IMR-90 (cell line): ENCODE measurements around the gene CDHR3. TPM values are rescaled to one million over a fixed set of nuclear protein-coding genes. Genes with fewer than 3 reads are reported as not detected.

Experiments
- ATAC-seq: fragments of 200-7000 bp; cut with Tn5 transposase; 2 replicates; pipeline ENCODE4 v1.9.1; 2020; ENCODE audit warnings: low read depth, mild to moderate bottlenecking, moderate library complexity
- BruUV-seq: library from RNA; stranded (reverse); fragments of 400-500 nt; replicated peaks from 2 replicates; lab custom pipeline; 2021; lab: Mats Ljungman, UMichigan
- CTCF ChIA-PET: fragments of 300-600 bp; formaldehyde crosslinking; extraction: SDS; loops from one replicate; lab custom pipeline; 2021; ENCODE audit warnings: antibody characterized with exemption; lab: Yijun Ruan, JAX
- POLR2A ChIA-PET: fragments of 300-600 bp; sonication (Branson Sonifier 250); formaldehyde crosslinking; loops from one replicate; lab custom pipeline; 2022; ENCODE audit warnings: antibody characterized with exemption; ENCODE audit not compliant: unreplicated experiment; lab: Charles Lee
- DNase-seq: peaks from one replicate; pipeline ENCODE4 v3.0.0; 2013
- H2AFZ ChIP-seq: replicated peaks from 2 replicates; pipeline ENCODE3; 2013; ENCODE audit warnings: low read length, mild to moderate bottlenecking; ENCODE audit not compliant: poor library complexity
- H2AK5ac ChIP-seq: 2 replicates; pipeline ENCODE4 v1.6.1; 2013; ENCODE audit warnings: low read depth, low read length, inconsistent platforms
- H2AK9ac ChIP-seq: replicated peaks from 2 replicates; pipeline ENCODE3; 2013; ENCODE audit warnings: mild to moderate bottlenecking, low read depth, low read length, moderate library complexity; ENCODE audit not compliant: poor library complexity
- H2BK120ac ChIP-seq: 2 replicates; pipeline ENCODE4 v1.6.1; 2013; ENCODE audit warnings: low read depth, low read length, inconsistent platforms
- H2BK15ac ChIP-seq: 3 replicates; pipeline ENCODE4 v1.6.1; 2013; ENCODE audit warnings: low read depth, low read length, inconsistent platforms
- H2BK20ac ChIP-seq: 2 replicates; pipeline ENCODE4 v1.6.1; 2013; ENCODE audit warnings: low read depth, mild to moderate bottlenecking, inconsistent platforms, low read length, moderate library complexity
- H2BK5ac ChIP-seq: 2 replicates; pipeline ENCODE4 v1.6.1; 2013; ENCODE audit warnings: mild to moderate bottlenecking, low read depth, low read length, inconsistent platforms; ENCODE audit not compliant: poor library complexity, severe bottlenecking
- H3K14ac ChIP-seq: replicated peaks from 2 replicates; pipeline ENCODE4 v1.6.1; 2013; ENCODE audit warnings: low read depth, low read length, inconsistent platforms
- H3K18ac ChIP-seq: 2 replicates; pipeline ENCODE4 v1.6.1; 2013; ENCODE audit warnings: low read depth, low read length, control low read depth
- H3K23ac ChIP-seq: 2 replicates; pipeline ENCODE4 v1.6.1; 2013; ENCODE audit warnings: low read depth, low read length, inconsistent platforms
- H3K27ac ChIP-seq: 2 replicates; pipeline ENCODE4 v1.5.1; 2013; ENCODE audit warnings: mild to moderate bottlenecking, control low read depth, low read length; ENCODE audit not compliant: insufficient read depth
- H3K27me3 ChIP-seq: 2 replicates; pipeline ENCODE4 v1.6.1; 2013; ENCODE audit warnings: low read length; ENCODE audit not compliant: control insufficient read depth, insufficient read depth
- H3K36me3 ChIP-seq: 2 replicates; pipeline ENCODE4 v1.6.1; 2013; ENCODE audit warnings: low read length, mixed read lengths; ENCODE audit not compliant: control insufficient read depth, insufficient read depth
- H3K4ac ChIP-seq: 2 replicates; pipeline ENCODE4 v1.6.1; 2013; ENCODE audit warnings: low read depth, low read length, inconsistent platforms
- H3K4me1 ChIP-seq: 2 replicates; pipeline ENCODE4 v1.6.1; 2013; ENCODE audit warnings: low read length, mixed read lengths; ENCODE audit not compliant: control insufficient read depth, insufficient read depth
- H3K4me2 ChIP-seq: 2 replicates; pipeline ENCODE4 v1.6.1; 2013; ENCODE audit warnings: low read depth, mild to moderate bottlenecking, control low read depth, low read length, moderate library complexity
- H3K4me3 ChIP-seq: 2 replicates; pipeline ENCODE4 v1.5.1; 2013; ENCODE audit warnings: low read depth, mild to moderate bottlenecking, control low read depth, low read length, moderate library complexity; ENCODE audit not compliant: insufficient read depth
- H3K56ac ChIP-seq: 2 replicates; pipeline ENCODE4 v1.6.1; 2013; ENCODE audit warnings: low read length, inconsistent platforms; ENCODE audit not compliant: insufficient read depth; ENCODE audit errors: extremely low read depth
- H3K79me1 ChIP-seq, 2 experiments: 2 replicates each; pipeline ENCODE4 v1.6.1; 2013; ENCODE audit warnings: low read length in 2 of 2, inconsistent platforms in 1 of 2, low read depth in 1 of 2
- H3K9ac ChIP-seq: 2 replicates; pipeline ENCODE4 v1.6.1; 2013; ENCODE audit warnings: low read depth, low read length, control low read depth
- H3K9me1 ChIP-seq: 2 replicates; pipeline ENCODE4 v1.6.1; 2013; ENCODE audit warnings: low read length, inconsistent platforms; ENCODE audit not compliant: insufficient read depth
- H3K9me3 ChIP-seq: 2 replicates; pipeline ENCODE4 v1.6.1; 2013; ENCODE audit warnings: low read length; ENCODE audit not compliant: control insufficient read depth, insufficient read depth
- H4K20me1 ChIP-seq: 2 replicates; pipeline ENCODE4 v1.6.1; 2013; ENCODE audit warnings: low read length, inconsistent platforms; ENCODE audit not compliant: insufficient read depth
- H4K5ac ChIP-seq: 2 replicates; pipeline ENCODE4 v1.6.1; 2013; ENCODE audit warnings: mild to moderate bottlenecking, low read depth, low read length, control low read depth
- H4K8ac ChIP-seq, 2 experiments: 2 replicates each; pipeline ENCODE4 v1.6.1; 2013; ENCODE audit warnings: low read depth in 2 of 2, low read length in 2 of 2, control low read depth in 1 of 2, inconsistent platforms in 1 of 2
- H4K91ac ChIP-seq: 2 replicates; pipeline ENCODE4 v1.6.1; 2013; ENCODE audit warnings: low read depth, low read length, inconsistent platforms; ENCODE audit not compliant: insufficient read depth
- BHLHE40 ChIP-seq: fragments of 150-350 bp; IDR thresholded peaks from 2 replicates; pipeline ENCODE4 v1.6.1; 2016; ENCODE audit warnings: mild to moderate bottlenecking, low read depth, low read length
- CHD1 ChIP-seq: IDR thresholded peaks from 2 replicates; pipeline ENCODE4 v1.6.1; 2012; ENCODE audit warnings: low read depth, low read length, improper control_type of control experiment
- FOS ChIP-seq: fragments of 150-350 bp; IDR thresholded peaks from 2 replicates; pipeline ENCODE4 v1.6.1; 2016; ENCODE audit warnings: low read depth, low read length
- MAFK ChIP-seq: IDR thresholded peaks from 2 replicates; pipeline ENCODE4 v1.6.1; 2012; ENCODE audit warnings: low read depth, low read length, improper control_type of control experiment
- MXI1 ChIP-seq: IDR thresholded peaks from 2 replicates; pipeline ENCODE4 v1.6.1; 2012; ENCODE audit warnings: low read depth, mild to moderate bottlenecking, low read length, moderate library complexity, borderline replicate concordance
- NFE2L2 ChIP-seq: fragments of 150-350 bp; IDR thresholded peaks from 2 replicates; pipeline ENCODE4 v1.6.1; 2016; ENCODE audit warnings: low read depth, mild to moderate bottlenecking, low read length
- POLR2A ChIP-seq: IDR thresholded peaks from 2 replicates; pipeline ENCODE4 v1.6.1; 2012; ENCODE audit warnings: mild to moderate bottlenecking, low read depth, low read length
- RFX5 ChIP-seq: IDR thresholded peaks from 2 replicates; pipeline ENCODE4 v1.8.0; 2012; ENCODE audit warnings: low read depth, mild to moderate bottlenecking, low read length, moderate library complexity
- SMC3 ChIP-seq: fragments of 150-350 bp; IDR thresholded peaks from 2 replicates; pipeline ENCODE4 v1.6.1; 2016; ENCODE audit warnings: low read depth, mild to moderate bottlenecking, antibody characterized with exemption, low read length, moderate library complexity
- USF2 ChIP-seq: fragments of 150-350 bp; IDR thresholded peaks from 2 replicates; pipeline ENCODE4 v1.6.1; 2017; ENCODE audit warnings: mild to moderate bottlenecking, antibody characterized with exemption, low read length, low read depth
- WGBS, 2 experiments: methylation state at CpG; one replicate each; pipeline versions ENCODE4 v1.1.5 to v1.1.7; 2013; ENCODE audit warnings: missing lambda C conversion rate in 2 of 2; ENCODE audit not compliant: insufficient read length in 1 of 2; ENCODE audit errors: extremely low coverage in 2 of 2; 5-methylcytosine and 5-hydroxymethylcytosine counted together
- dilution Hi-C: fragments of 300-500 bp; cut with HindIII; formaldehyde crosslinking; loops from one replicate; pipeline ENCODE4 v1.14.3; 2018; ENCODE audit warnings: low sequenced_read_pairs; ENCODE audit not compliant: unreplicated experiment
- in situ Hi-C: fragments of 300-500 bp; cut with MboI; formaldehyde crosslinking; loops from 3 replicates; pipeline ENCODE4 v1.14.3; 2019; ENCODE audit warnings: low sequenced_read_pairs, inconsistent platforms, mixed read lengths
- intact Hi-C: fragments of 100-400 bp; cut with micrococcal nuclease; formaldehyde crosslinking; loops from 2 replicates; pipeline ENCODE4 v1.10.0; 2022
- polyA plus RNA-seq, 3 experiments: library from polyadenylated mRNA; depleted of rRNA; stranded (reverse); fragments of >200 nt; gene quantifications; 2 replicates each; pipeline ENCODE4 v1.2.3, GENCODE V29; 2012; ENCODE audit warnings: low replicate concordance in 1 of 3
- total RNA-seq: library from RNA; depleted of rRNA; stranded (reverse); fragments of >200 nt; gene quantifications from 2 replicates; pipeline ENCODE4 v1.2.3, GENCODE V29; 2012
- TF ChIP-seq, protein P1 (sequence below): conservative IDR thresholded peaks from 2 replicates; pipeline ENCODE4 v1.5.1; 2012; ENCODE audit warnings: mild to moderate bottlenecking, low read depth, low read length, improper control_type of control experiment
- TF ChIP-seq, protein P2 (sequence below): fragments of 150-350 bp; IDR thresholded peaks from 2 replicates; pipeline ENCODE4 v1.6.1; 2016; ENCODE audit warnings: low read depth, mild to moderate bottlenecking, low read length, moderate library complexity, borderline replicate concordance

Gene CDHR3
- total and polyA plus RNA-seq, 2 of the 4 experiments (the other 2 are of a cell fraction): 0.96 to 1.6 TPM

- in situ Hi-C loops (no loop called here), dilution Hi-C loops (no loop called here), intact Hi-C loops (no loop called here)
- H4K91ac ChIP-seq: no peak overlapping the region
- no peak overlapping the region for H2AK5ac ChIP-seq
- no peak overlapping the region for H3K9ac ChIP-seq
- no peak overlapping the region for H2AK9ac ChIP-seq
- no peak for DNase-seq
- no peak overlapping the region for H3K4ac ChIP-seq
- POLR2A ChIA-PET: no interaction called here
- no peak overlapping the region for H3K18ac ChIP-seq
- ATAC-seq: no peak
- no peak overlapping the region for H3K27ac ChIP-seq
- H3K23ac ChIP-seq: no peak overlapping the region
- no peak overlapping the region for H4K5ac ChIP-seq
- H3K4me3 ChIP-seq: no peak overlapping the region
- no peaks in the 10 kb centered on the region for H3K79me1 ChIP-seq
- H3K56ac ChIP-seq: no peak overlapping the region
- no peak overlapping the region for H3K4me2 ChIP-seq
- H4K20me1 ChIP-seq: no peaks in the 10 kb centered on the region
- H3K9me1 ChIP-seq: no peaks in the 10 kb centered on the region; the same call in 1 of the 2 replicates
- H3K4me1 ChIP-seq: no peaks in the 10 kb centered on the region
- H4K8ac ChIP-seq: no peak overlapping the region
- no peak overlapping the region for H2BK120ac ChIP-seq
- WGBS, 2 experiments: no CpG with 5 or more reads among the region's 2 CpGs
- H2BK5ac ChIP-seq: no peak overlapping the region
- H2AFZ ChIP-seq: no peak overlapping the region
- H2BK20ac ChIP-seq: no peak overlapping the region
- no peak overlapping the region for H3K14ac ChIP-seq
- no TSS peak for BruUV-seq
- H2BK15ac ChIP-seq: no peak overlapping the region
- no peaks in the 10 kb centered on the region for H3K9me3 ChIP-seq
- H3K27me3 ChIP-seq: peaks cover 9% of the 10 kb centered on the region
- no peak for TF ChIP-seq SMC3
- TF ChIP-seq USF2: no peak
- TF ChIP-seq, protein P1, sequence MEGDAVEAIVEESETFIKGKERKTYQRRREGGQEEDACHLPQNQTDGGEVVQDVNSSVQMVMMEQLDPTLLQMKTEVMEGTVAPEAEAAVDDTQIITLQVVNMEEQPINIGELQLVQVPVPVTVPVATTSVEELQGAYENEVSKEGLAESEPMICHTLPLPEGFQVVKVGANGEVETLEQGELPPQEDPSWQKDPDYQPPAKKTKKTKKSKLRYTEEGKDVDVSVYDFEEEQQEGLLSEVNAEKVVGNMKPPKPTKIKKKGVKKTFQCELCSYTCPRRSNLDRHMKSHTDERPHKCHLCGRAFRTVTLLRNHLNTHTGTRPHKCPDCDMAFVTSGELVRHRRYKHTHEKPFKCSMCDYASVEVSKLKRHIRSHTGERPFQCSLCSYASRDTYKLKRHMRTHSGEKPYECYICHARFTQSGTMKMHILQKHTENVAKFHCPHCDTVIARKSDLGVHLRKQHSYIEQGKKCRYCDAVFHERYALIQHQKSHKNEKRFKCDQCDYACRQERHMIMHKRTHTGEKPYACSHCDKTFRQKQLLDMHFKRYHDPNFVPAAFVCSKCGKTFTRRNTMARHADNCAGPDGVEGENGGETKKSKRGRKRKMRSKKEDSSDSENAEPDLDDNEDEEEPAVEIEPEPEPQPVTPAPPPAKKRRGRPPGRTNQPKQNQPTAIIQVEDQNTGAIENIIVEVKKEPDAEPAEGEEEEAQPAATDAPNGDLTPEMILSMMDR: no peak
- TF ChIP-seq MXI1: no peak
- no peak for TF ChIP-seq MAFK
- no peak for TF ChIP-seq RFX5
- TF ChIP-seq, protein P2, sequence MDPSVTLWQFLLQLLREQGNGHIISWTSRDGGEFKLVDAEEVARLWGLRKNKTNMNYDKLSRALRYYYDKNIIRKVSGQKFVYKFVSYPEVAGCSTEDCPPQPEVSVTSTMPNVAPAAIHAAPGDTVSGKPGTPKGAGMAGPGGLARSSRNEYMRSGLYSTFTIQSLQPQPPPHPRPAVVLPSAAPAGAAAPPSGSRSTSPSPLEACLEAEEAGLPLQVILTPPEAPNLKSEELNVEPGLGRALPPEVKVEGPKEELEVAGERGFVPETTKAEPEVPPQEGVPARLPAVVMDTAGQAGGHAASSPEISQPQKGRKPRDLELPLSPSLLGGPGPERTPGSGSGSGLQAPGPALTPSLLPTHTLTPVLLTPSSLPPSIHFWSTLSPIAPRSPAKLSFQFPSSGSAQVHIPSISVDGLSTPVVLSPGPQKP: no peak
- no peak for TF ChIP-seq BHLHE40
- no peak for TF ChIP-seq FOS
- TF ChIP-seq CHD1: no peak
- TF ChIP-seq NFE2L2: no peak
- no peak for TF ChIP-seq POLR2A
- CTCF ChIA-PET: no interaction called here
- no peaks in the 10 kb centered on the region for H3K36me3 ChIP-seq
Observed at GRCh38 chr7:106075937-106076336, 112.9 kb downstream of the CDHR3 start.
